HG03066 (cell line): Measurements from ENCODE around the gene AIRE.
"Not testable (repeated sequence)": the region's sequence is repeated elsewhere in the genome, so short reads cannot be mapped to it uniquely, and the experiment has no call there.

Source experiments
- ATAC-seq: cut with Tn5 transposase; IDR thresholded peaks from one replicate; pipeline ENCODE4 v1.9.1; 2021; ENCODE audit warnings: low read depth; ENCODE audit not compliant: unreplicated experiment

The AIRE gene

GRCh38 chr21:44285138-44285992, at the start of gene AIRE:
Gene AIRE (plus strand): TSS chr21:44285876. CDS start chr21:44286007, 131 bp downstream.
- no peak for ATAC-seq

- ATAC-seq = not testable (repeated sequence)
These were observed 45.3 kb upstream of the AIRE start for GRCh38 chr21:44240353-44240752.

GRCh38 chr21:44240842-44241241, 44.8 kb upstream of the AIRE start, which contains the start of gene ICOSLG:
Gene ICOSLG (minus strand): TSS chr21:44240943. CDS start chr21:44240817, 126 bp downstream.
- peak; percentile 39 for ATAC-seq

- not testable (repeated sequence) for ATAC-seq
These were observed 44.4 kb upstream of the AIRE start for GRCh38 chr21:44241281-44241680.

- peak; percentile 44 for ATAC-seq
These were observed 41.7 kb upstream of the AIRE start for GRCh38 chr21:44243980-44244379.

GRCh38 chr21:44247904-44248303, 37.8 kb upstream of the AIRE start:
- not testable (repeated sequence) for ATAC-seq

GRCh38 chr21:44249204-44250037, 36.3 kb upstream of the AIRE start:
- ATAC-seq = not testable (repeated sequence)

- no peak for ATAC-seq
These were observed 31.6 kb upstream of the AIRE start for GRCh38 chr21:44253832-44254710.

- ATAC-seq = no peak
These were observed 30.1 kb upstream of the AIRE start for GRCh38 chr21:44255511-44255981.

GRCh38 chr21:44258056-44258725, 27.5 kb upstream of the AIRE start:
- no peak for ATAC-seq

GRCh38 chr21:44259082-44259705, 26.5 kb upstream of the AIRE start:
- ATAC-seq = no peak

GRCh38 chr21:44260066-44260465, 25.6 kb upstream of the AIRE start:
- no peak for ATAC-seq

GRCh38 chr21:44260791-44261631, 24.7 kb upstream of the AIRE start:
- ATAC-seq = no peak

GRCh38 chr21:44261675-44262295, 23.9 kb upstream of the AIRE start, which contains the start of gene DNMT3L:
Gene DNMT3L (minus strand): TSS chr21:44261897. CDS start chr21:44261259, 638 bp downstream.
- no peak for ATAC-seq

- no peak for ATAC-seq
These were observed 23.2 kb upstream of the AIRE start for GRCh38 chr21:44262338-44263056.

- ATAC-seq = no peak
These were observed 22.4 kb upstream of the AIRE start for GRCh38 chr21:44263221-44263760.

- no peak for ATAC-seq
These were observed 21.9 kb upstream of the AIRE start for GRCh38 chr21:44263768-44264167.
